OCI-LY3 (cell line): Measurements from ENCODE around the gene BRD4.

Experiments
- CTCF ChIP-seq: fragments of 200-600, 300-600 bp; sonication (generic); IDR thresholded peaks from 2 replicates; pipeline ENCODE4 v1.5.1; 2014; ENCODE audit warnings: antibody characterized with exemption, low read length, low read depth
- EZH2phosphoT487 ChIP-seq: fragments of 200-600 bp; shearing (Covaris generic); IDR thresholded peaks from 2 replicates; pipeline ENCODE4 v1.6.1; 2018; ENCODE audit warnings: antibody characterized with exemption, mixed run types, low read depth

- TF ChIP-seq CTCF (no peak), EZH2phosphoT487 (no peak)
Observed at GRCh38 chr19:15279326-15279904, 52.9 kb downstream of the BRD4 start.
